Common myeloid progenitor, CD34-positive (primary cell): ENCODE results near the gene IFITM10.
"Not testable (repeated sequence)": the region's sequence is repeated elsewhere in the genome, so short reads cannot be mapped to it uniquely, and the experiment has no call there.

Source experiments
- CTCF ChIA-PET: fragments of 350-600 bp; sonication (Branson Sonifier 250); formaldehyde crosslinking; loops from one replicate; lab custom pipeline; 2021; ENCODE audit warnings: antibody characterized with exemption; lab: Charles Lee
- POLR2A ChIA-PET: fragments of 350-600 bp; sonication (Branson Sonifier 250); formaldehyde crosslinking; loops from one replicate; lab custom pipeline; 2021; ENCODE audit warnings: antibody characterized with exemption; lab: Charles Lee
- DNase-seq, 3 donors: peaks; one replicate each; pipeline versions ENCODE4 v3.0.0 to v3.0.0-alpha.2; 2013
- H3K27ac ChIP-seq, 2 experiments: 1 replicate in 1 of 2; 2 replicates in 1 of 2; pipeline ENCODE4 v1.7.0; 2013; ENCODE audit warnings: inconsistent platforms in 2 of 2, low read length in 2 of 2, mild to moderate bottlenecking in 2 of 2, low read depth in 1 of 2, moderate library complexity in 1 of 2; ENCODE audit not compliant: severe bottlenecking in 2 of 2, insufficient read depth in 1 of 2, poor library complexity in 1 of 2
- H3K27me3 ChIP-seq, 5 experiments: replicated peaks in 2 of 5; 1 replicate in 3 of 5; 2 replicates in 2 of 5; pipeline versions ENCODE4 v1.6.1 to v1.7.0; 2013; ENCODE audit warnings: low read length in 4 of 5, mild to moderate bottlenecking in 2 of 5, moderate library complexity in 2 of 5, inconsistent platforms in 1 of 5; ENCODE audit not compliant: insufficient read depth in 5 of 5, control insufficient read depth in 4 of 5
- H3K36me3 ChIP-seq, 4 experiments: 1 replicate in 2 of 4; 2 replicates in 2 of 4; pipeline versions ENCODE4 v1.6.1 to v1.7.0; 2013; ENCODE audit warnings: low read length in 3 of 4, control low read depth in 1 of 4, mild to moderate bottlenecking in 1 of 4; ENCODE audit not compliant: control insufficient read depth in 4 of 4, insufficient read depth in 4 of 4
- H3K4me1 ChIP-seq, 4 experiments: 1 replicate in 3 of 4; 2 replicates in 1 of 4; pipeline versions ENCODE4 v1.6.1 to v1.7.1; 2013; ENCODE audit warnings: low read length in 3 of 4, mild to moderate bottlenecking in 3 of 4, control low read depth in 1 of 4, inconsistent platforms in 1 of 4, moderate library complexity in 1 of 4; ENCODE audit not compliant: control insufficient read depth in 4 of 4, insufficient read depth in 4 of 4; ENCODE audit errors: control extremely low read depth in 1 of 4
- H3K4me3 ChIP-seq, 7 experiments: 1 replicate in 4 of 7; 2 replicates in 3 of 7; pipeline versions ENCODE4 v1.5.1 to v1.7.0; 2013; ENCODE audit warnings: mild to moderate bottlenecking in 7 of 7, low read length in 6 of 7, moderate library complexity in 6 of 7, inconsistent platforms in 2 of 7, low read depth in 2 of 7, control low read depth in 1 of 7; ENCODE audit not compliant: insufficient read depth in 4 of 7, control insufficient read depth in 1 of 7; ENCODE audit errors: extremely low read depth in 1 of 7
- H3K9me3 ChIP-seq, 5 experiments: 1 replicate in 4 of 5; 2 replicates in 1 of 5; pipeline versions ENCODE4 v1.6.1 to v1.7.1; 2013; ENCODE audit warnings: low read length in 4 of 5, mild to moderate bottlenecking in 2 of 5, inconsistent platforms in 1 of 5, low read depth in 1 of 5, moderate library complexity in 1 of 5; ENCODE audit not compliant: control insufficient read depth in 4 of 5, insufficient read depth in 2 of 5; ENCODE audit errors: control extremely low read depth in 1 of 5
- WGBS: methylation state at CpG from one replicate; pipeline ENCODE4 v1.1.5; 2013; ENCODE audit not compliant: insufficient coverage; 5-methylcytosine and 5-hydroxymethylcytosine counted together

IFITM10 gene

GRCh38 chr11:1690167-1691025 lies 60.0 kb downstream of the IFITM10 start:
- ChIA-PET POLR2A (no interaction called here), CTCF (interaction anchor here (0.6 to 6.4 kb wide), 12 partner anchors 9 to 462 kb away, joined by 3 to 213 read pairs (median 6); partner anchors contain the start of genes SYT8 and TNNI2)
- Histone ChIP-seq H3K27ac (no peak overlapping the region), H3K4me3 (no peak overlapping the region), H3K9me3 (no peaks in the 10 kb centered on the region), H3K27me3 (peaks cover 0 to 3% (median 0%) of the 10 kb centered on the region in 5 experiments), H3K36me3 (no peaks in the 10 kb centered on the region), H3K4me1 (peaks cover 0 to 32% (median 21%) of the 10 kb centered on the region in 4 experiments)
- DNase-seq, result no peak
- WGBS, result 96% methylated on average over 17 of the region's 22 CpGs

GRCh38 chr11:1689250-1690166 lies 60.9 kb downstream of the IFITM10 start:
- H3K9me3 ChIP-seq, H3K27ac ChIP-seq, H3K36me3 ChIP-seq, H3K4me3 ChIP-seq, POLR2A ChIA-PET, H3K27me3 ChIP-seq: not testable (repeated sequence)
- CTCF ChIA-PET, result interaction anchor here (1.3 to 6.4 kb wide), 3 partner anchors 36 to 142 kb away, joined by 3 to 213 read pairs (median 127); partner anchors contain the start of gene SYT8
- WGBS, result 86% methylated on average over 16 of the region's 32 CpGs
- DNase-seq, result peak in 1 of 3 donors; percentile 34
- peaks cover 0 to 32% (median 21%) of the 10 kb centered on the region in 4 experiments for H3K4me1 ChIP-seq

GRCh38 chr11:1688336-1688947 lies 62.0 kb downstream of the IFITM10 start:
- WGBS, result 61% methylated on average over 7 of the region's 19 CpGs
- H3K27ac ChIP-seq, POLR2A ChIA-PET, H3K36me3 ChIP-seq, H3K4me3 ChIP-seq, DNase-seq, H3K27me3 ChIP-seq, H3K9me3 ChIP-seq: not testable (repeated sequence)
- CTCF ChIA-PET, result interaction anchor here (1.3 kb wide), 1 partner anchor 35 kb away, joined by 3 read pairs; no protein-coding TSS in a partner anchor
- peaks cover 0 to 24% (median 13%) of the 10 kb centered on the region in 4 experiments for H3K4me1 ChIP-seq

GRCh38 chr11:1686220-1686619 lies 64.2 kb downstream of the IFITM10 start:
- peaks cover 0 to 24% (median 14%) of the 10 kb centered on the region in 4 experiments for H3K4me1 ChIP-seq
- POLR2A ChIA-PET, H3K4me3 ChIP-seq, H3K27ac ChIP-seq, H3K9me3 ChIP-seq, DNase-seq, CTCF ChIA-PET, H3K36me3 ChIP-seq, H3K27me3 ChIP-seq: not testable (repeated sequence)
- 97% methylated on average over 6 of the region's 15 CpGs for WGBS

- peaks cover 0 to 24% (median 14%) of the 10 kb centered on the region in 4 experiments for H3K4me1 ChIP-seq
- 93% methylated on average over 5 of the region's 18 CpGs for WGBS
- H3K27me3 ChIP-seq, H3K4me3 ChIP-seq, H3K9me3 ChIP-seq, CTCF ChIA-PET, POLR2A ChIA-PET, H3K27ac ChIP-seq, DNase-seq, H3K36me3 ChIP-seq: not testable (repeated sequence)
Measured at GRCh38 chr11:1684886-1685874, 65.2 kb downstream of the IFITM10 start.
